Endothelial cell of umbilical vein (primary cell): Measurements from ENCODE around the gene DDX27. TPM values are rescaled to one million over a fixed set of nuclear protein-coding genes. Genes with fewer than 3 reads are reported as not detected.

ENCODE experiments used
- BruUV-seq: library from RNA; stranded (reverse); fragments of 400-500 nt; replicated peaks from 2 replicates; lab custom pipeline; 2021; lab: Mats Ljungman, UMichigan
- CTCF ChIA-PET: fragments of 300-600, 350-600 bp; sonication (Branson Sonifier 250); formaldehyde crosslinking; loops from one replicate; lab custom pipeline; 2021; ENCODE audit warnings: antibody characterized with exemption, inconsistent platforms; lab: Charles Lee
- POLR2A ChIA-PET: fragments of 300-600, 350-600 bp; sonication (Branson Sonifier 250); formaldehyde crosslinking; loops from one replicate; lab custom pipeline; 2021; ENCODE audit warnings: antibody characterized with exemption, inconsistent platforms; lab: Charles Lee
- DNase-seq: peaks from one replicate; pipeline ENCODE4 v3.0.0-alpha.2; 2011; ENCODE audit warnings: low read depth, low spot score
- FAIRE-seq: peaks from 2 replicates; lab custom pipeline; 2011; peaks lifted over from hg19 to GRCh38; lab: Jason Lieb, UNC
- H2AFZ ChIP-seq: 2 replicates; pipeline ENCODE4 v1.6.0; 2012; ENCODE audit warnings: low read depth, low read length, control low read depth, inconsistent platforms
- H3K27ac ChIP-seq: 2 replicates; pipeline ENCODE4 v1.5.1; 2011; ENCODE audit warnings: low read depth, mild to moderate bottlenecking, control low read depth, low read length, moderate library complexity; ENCODE audit not compliant: insufficient read depth
- H3K27me3 ChIP-seq, 2 experiments: 2 replicates each; pipeline versions ENCODE4 v1.6.0 to v1.6.1; 2011; ENCODE audit warnings: low read length in 2 of 2, mixed read lengths in 1 of 2; ENCODE audit not compliant: control insufficient read depth in 2 of 2, insufficient read depth in 2 of 2
- H3K36me3 ChIP-seq, 2 experiments: 2 replicates in 1 of 2; 3 replicates in 1 of 2; pipeline ENCODE4 v1.5.1; 2011; ENCODE audit warnings: low read length in 2 of 2, mild to moderate bottlenecking in 1 of 2, moderate library complexity in 1 of 2; ENCODE audit not compliant: control insufficient read depth in 2 of 2, insufficient read depth in 2 of 2; ENCODE audit errors: extremely low read depth in 1 of 2
- H3K4me1 ChIP-seq: 3 replicates; pipeline ENCODE4 v1.5.1; 2011; ENCODE audit warnings: mild to moderate bottlenecking, low read length; ENCODE audit not compliant: control insufficient read depth, insufficient read depth; ENCODE audit errors: extremely low read depth
- H3K4me2 ChIP-seq: 2 replicates; pipeline ENCODE4 v1.6.1; 2011; ENCODE audit warnings: low read length, control low read depth, mixed read lengths; ENCODE audit not compliant: insufficient read depth
- H3K4me3 ChIP-seq, 3 experiments: fragments of 200-600 bp in 1 of 3; sonication (generic), shearing (Covaris generic) in 1 of 3; replicated peaks in 1 of 3; 2 replicates each; pipeline ENCODE4 v1.5.1; 2011 to 2016; ENCODE audit warnings: control low read depth in 3 of 3, low read length in 3 of 3, mild to moderate bottlenecking in 2 of 3, inconsistent platforms in 1 of 3, low read depth in 1 of 3, moderate library complexity in 1 of 3; ENCODE audit not compliant: insufficient read depth in 1 of 3
- H3K79me2 ChIP-seq: 2 replicates; pipeline ENCODE4 v1.6.0; 2012; ENCODE audit warnings: low read length, inconsistent platforms; ENCODE audit not compliant: control insufficient read depth, insufficient read depth
- H3K9ac ChIP-seq: replicated peaks from 2 replicates; pipeline ENCODE3; 2011; ENCODE audit warnings: low read length, control low read depth; ENCODE audit not compliant: insufficient read depth; ENCODE audit errors: extremely low read depth
- H3K9me1 ChIP-seq: replicated peaks from 3 replicates; pipeline ENCODE4 v1.6.0; 2011; ENCODE audit warnings: mild to moderate bottlenecking, low read length; ENCODE audit not compliant: control insufficient read depth, insufficient read depth; ENCODE audit errors: extremely low read depth
- H3K9me3 ChIP-seq: replicated peaks from 2 replicates; pipeline ENCODE4 v1.5.1; 2012; ENCODE audit warnings: low read length, inconsistent platforms; ENCODE audit not compliant: control insufficient read depth, insufficient read depth
- H4K20me1 ChIP-seq: replicated peaks from 2 replicates; pipeline ENCODE3; 2011; ENCODE audit warnings: mild to moderate bottlenecking, low read length; ENCODE audit not compliant: control insufficient read depth, insufficient read depth; ENCODE audit errors: extremely low read depth
- EZH2 ChIP-seq: IDR thresholded peaks from 2 replicates; pipeline ENCODE4 v1.6.1; 2012; ENCODE audit warnings: borderline replicate concordance, low read depth, mild to moderate bottlenecking, moderate library complexity, low read length, inconsistent platforms; ENCODE audit not compliant: severe bottlenecking
- FOS ChIP-seq: IDR thresholded peaks from 2 replicates; pipeline ENCODE4 v1.6.1; 2011; ENCODE audit warnings: mild to moderate bottlenecking, low read length, moderate library complexity, borderline replicate concordance; ENCODE audit not compliant: insufficient read depth
- GATA2 ChIP-seq: IDR thresholded peaks from 2 replicates; pipeline ENCODE4 v1.7.0; 2011; ENCODE audit warnings: low read depth, mild to moderate bottlenecking, moderate library complexity, mixed read lengths, low read length; ENCODE audit not compliant: insufficient read length, insufficient read depth
- JUN ChIP-seq: IDR thresholded peaks from 2 replicates; pipeline ENCODE4 v1.6.1; 2011; ENCODE audit warnings: borderline replicate concordance, low read depth; ENCODE audit not compliant: insufficient read length, insufficient read depth
- MYC ChIP-seq: IDR thresholded peaks from one replicate; pipeline ENCODE4 v1.6.1; 2011; ENCODE audit warnings: mild to moderate bottlenecking, low read depth, low read length
- POLR2AphosphoS5 ChIP-seq: IDR thresholded peaks from 2 replicates; pipeline ENCODE4 v1.6.1; 2012; ENCODE audit warnings: low read depth, mild to moderate bottlenecking, control low read depth, low read length, moderate library complexity; ENCODE audit not compliant: insufficient read depth
- dilution Hi-C: fragments of 300-500 bp; cut with MboI; formaldehyde crosslinking; loops from one replicate; pipeline ENCODE4 v1.15.0; 2019; ENCODE audit warnings: low sequenced_read_pairs; ENCODE audit not compliant: extremely low pct_ligation_motif_present
- intact Hi-C: fragments of 100-400 bp; cut with micrococcal nuclease; formaldehyde crosslinking; loops from one replicate; pipeline ENCODE4 v1.10.0; 2022
- polyA plus RNA-seq, 4 experiments: library from polyadenylated mRNA; depleted of rRNA in 3 of 4; stranded (reverse) in 3 of 4; unstranded in 1 of 4; fragments of >200 nt; gene quantifications; 2 replicates each; pipeline versions ENCODE4 v1.2.1 to v1.2.3, GENCODE V29; 2011 to 2012; ENCODE audit warnings: missing spikeins in 1 of 4
- total RNA-seq: library from RNA; stranded (reverse); gene quantifications from 2 replicates; pipeline ENCODE4 v1.2.3, GENCODE V29; 2021
- TF ChIP-seq, protein P1 (sequence below): IDR thresholded peaks from 2 replicates; pipeline ENCODE4 v1.6.1; 2011; ENCODE audit not compliant: insufficient read depth, insufficient read length
- TF ChIP-seq, protein P2 (sequence below), 2 donors: IDR thresholded peaks; 1 replicate in 1 of 2; 2 replicates in 1 of 2; pipeline ENCODE4 v1.5.1; 2011; ENCODE audit warnings: low read length in 2 of 2, mild to moderate bottlenecking in 2 of 2, moderate library complexity in 2 of 2, control low read depth in 1 of 2, inconsistent platforms in 1 of 2, low read depth in 1 of 2; ENCODE audit not compliant: insufficient read depth in 1 of 2; ENCODE audit errors: extremely low read depth in 1 of 2

DDX27 gene
- total and polyA plus RNA-seq, 2 donors (not counting 3 experiments of a cell fraction or from before 2014, with no cell fraction given) = 24.0 to 25.7 TPM

DNA sequence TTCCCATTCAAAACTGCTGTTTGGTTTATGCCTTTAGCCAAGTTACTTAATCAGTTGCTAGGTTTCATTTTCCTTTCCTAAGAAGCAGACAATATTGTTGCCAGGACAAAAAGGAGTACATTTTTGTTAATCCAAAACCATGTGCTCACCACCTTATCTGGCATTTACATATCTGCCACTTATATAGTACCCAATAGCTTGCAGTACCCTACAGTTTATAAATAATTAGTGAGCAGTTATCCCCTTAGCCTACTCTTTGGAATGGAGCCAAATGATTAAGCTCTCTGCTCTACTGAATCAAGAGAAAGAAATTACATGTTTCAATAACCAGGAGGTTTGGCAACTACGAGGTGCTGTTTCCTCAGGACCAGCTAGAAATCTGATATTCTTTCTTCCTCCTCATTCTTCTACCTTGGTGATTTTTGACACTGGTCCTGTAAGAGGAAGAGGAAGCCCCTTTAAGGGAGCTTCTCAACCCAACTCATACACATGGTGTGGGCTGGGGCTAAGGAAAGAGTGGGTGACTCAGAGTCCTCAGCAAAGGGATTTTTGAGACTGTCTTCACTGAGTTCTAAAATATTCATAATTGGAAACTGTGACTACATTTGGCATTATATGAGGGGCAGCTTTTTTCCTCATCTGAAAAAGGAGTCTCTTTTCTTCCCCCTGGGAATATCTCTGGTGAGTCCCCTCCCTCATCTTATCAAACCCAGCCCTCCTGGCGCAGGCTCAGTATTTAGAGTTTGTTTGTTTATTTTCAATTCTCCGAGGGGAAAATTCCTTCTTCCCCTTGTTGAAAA, 57.1 kb downstream of the DDX27 start:
- Histone ChIP-seq H3K36me3 (peaks cover 24 to 25% of the 10 kb centered on the region in 2 experiments), H3K9me3 (no peaks in the 10 kb centered on the region), H3K27me3 (no peaks in the 10 kb centered on the region), H3K79me2 (peaks cover 78% of the 10 kb centered on the region), H3K27ac (peak overlapping the region; percentile 67), H2AFZ (no peak overlapping the region), H3K9ac (peak overlapping the region; percentile 94), H4K20me1 (peaks cover 9% of the 10 kb centered on the region), H3K9me1 (no peaks in the 10 kb centered on the region), H3K4me3 (peak overlapping the region; percentile 77 to 97 (median 86)), H3K4me1 (peaks cover 27% of the 10 kb centered on the region), H3K4me2 (peak overlapping the region; percentile 97)
- ChIA-PET POLR2A (interaction anchor here (0.6 to 0.8 kb wide), 2 partner anchors 43 to 57 kb away, joined by 5 to 9 read pairs; partner anchors contain the start of gene DDX27), CTCF (interaction anchor here (0.6 to 4.2 kb wide), 5 partner anchors 10 to 47 kb away, joined by 3 to 16 read pairs (median 9); no protein-coding TSS in a partner anchor)
- BruUV-seq = TSS peak; percentile 15
- FAIRE-seq (peak; percentile 81), DNase-seq (peak; percentile 80)
- intact Hi-C loops (loop anchor here (1.0 kb wide), 1 partner anchor 30 kb away; no protein-coding TSS in a partner anchor), dilution Hi-C loops (no loop called here)
- TF ChIP-seq JUN = no peak
- TF ChIP-seq MYC = no peak
- TF ChIP-seq EZH2 = no peak
- TF ChIP-seq, protein P1, sequence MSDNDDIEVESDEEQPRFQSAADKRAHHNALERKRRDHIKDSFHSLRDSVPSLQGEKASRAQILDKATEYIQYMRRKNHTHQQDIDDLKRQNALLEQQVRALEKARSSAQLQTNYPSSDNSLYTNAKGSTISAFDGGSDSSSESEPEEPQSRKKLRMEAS = no peak
- TF ChIP-seq POLR2AphosphoS5 = no peak
- peak; percentile 73 for TF ChIP-seq FOS
- TF ChIP-seq, protein P2, sequence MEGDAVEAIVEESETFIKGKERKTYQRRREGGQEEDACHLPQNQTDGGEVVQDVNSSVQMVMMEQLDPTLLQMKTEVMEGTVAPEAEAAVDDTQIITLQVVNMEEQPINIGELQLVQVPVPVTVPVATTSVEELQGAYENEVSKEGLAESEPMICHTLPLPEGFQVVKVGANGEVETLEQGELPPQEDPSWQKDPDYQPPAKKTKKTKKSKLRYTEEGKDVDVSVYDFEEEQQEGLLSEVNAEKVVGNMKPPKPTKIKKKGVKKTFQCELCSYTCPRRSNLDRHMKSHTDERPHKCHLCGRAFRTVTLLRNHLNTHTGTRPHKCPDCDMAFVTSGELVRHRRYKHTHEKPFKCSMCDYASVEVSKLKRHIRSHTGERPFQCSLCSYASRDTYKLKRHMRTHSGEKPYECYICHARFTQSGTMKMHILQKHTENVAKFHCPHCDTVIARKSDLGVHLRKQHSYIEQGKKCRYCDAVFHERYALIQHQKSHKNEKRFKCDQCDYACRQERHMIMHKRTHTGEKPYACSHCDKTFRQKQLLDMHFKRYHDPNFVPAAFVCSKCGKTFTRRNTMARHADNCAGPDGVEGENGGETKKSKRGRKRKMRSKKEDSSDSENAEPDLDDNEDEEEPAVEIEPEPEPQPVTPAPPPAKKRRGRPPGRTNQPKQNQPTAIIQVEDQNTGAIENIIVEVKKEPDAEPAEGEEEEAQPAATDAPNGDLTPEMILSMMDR (IDR thresholded peaks at IDR 0.05; ENCODE audit: extremely low read depth in 1 of 2, insufficient read depth in 1 of 2, low read depth in 1 of 2, low read length in 2 of 2) = no peak
- TF ChIP-seq GATA2 = no peak
